Activated naive CD4-positive, alpha-beta T cell treated with anti-CD3 and anti-CD28 coated beads, Interleukin-2, amount 50 U/mL, for 72 hours (primary cell): ENCODE measurements around the gene IL4R. TPM values are rescaled to one million over a fixed set of nuclear protein-coding genes. Genes with fewer than 3 reads are reported as not detected.
"Not testable (repeated sequence)": the region's sequence is repeated elsewhere in the genome, so short reads cannot be mapped to it uniquely, and the experiment has no call there.

Source experiments
- ATAC-seq, 2 donors: fragments of 150-1000 bp; cut with Tn5 transposase; 2 replicates each; pipeline ENCODE4 v1.10.0; 2021; ENCODE audit warnings: mild to moderate bottlenecking in 2 of 2, moderate library complexity in 2 of 2
- DNase-seq, 2 donors: peaks; one replicate each; pipeline ENCODE4 v3.0.0; 2021 to 2022; ENCODE audit warnings: low spot score in 2 of 2
- H3K27ac Mint-ChIP-seq, 2 donors: one replicate each; pipeline ENCODE4 v1.8.0; 2022; ENCODE audit warnings: mild to moderate bottlenecking in 2 of 2, mixed read lengths in 2 of 2
- H3K36me3 Mint-ChIP-seq, 2 donors: one replicate each; pipeline ENCODE4 v1.8.0; 2022; ENCODE audit warnings: mixed read lengths in 2 of 2
- H3K9me3 Mint-ChIP-seq, 2 donors: one replicate each; pipeline ENCODE4 v1.8.0; 2022; ENCODE audit warnings: mixed read lengths in 2 of 2
- total RNA-seq, 2 donors: library from RNA; stranded (reverse); gene quantifications; one replicate each; pipeline ENCODE4 v1.2.3, GENCODE V29; 2022

IL4R gene
- total RNA-seq, 2 donors from 2014 or later, result 166 to 218 TPM

DNA sequence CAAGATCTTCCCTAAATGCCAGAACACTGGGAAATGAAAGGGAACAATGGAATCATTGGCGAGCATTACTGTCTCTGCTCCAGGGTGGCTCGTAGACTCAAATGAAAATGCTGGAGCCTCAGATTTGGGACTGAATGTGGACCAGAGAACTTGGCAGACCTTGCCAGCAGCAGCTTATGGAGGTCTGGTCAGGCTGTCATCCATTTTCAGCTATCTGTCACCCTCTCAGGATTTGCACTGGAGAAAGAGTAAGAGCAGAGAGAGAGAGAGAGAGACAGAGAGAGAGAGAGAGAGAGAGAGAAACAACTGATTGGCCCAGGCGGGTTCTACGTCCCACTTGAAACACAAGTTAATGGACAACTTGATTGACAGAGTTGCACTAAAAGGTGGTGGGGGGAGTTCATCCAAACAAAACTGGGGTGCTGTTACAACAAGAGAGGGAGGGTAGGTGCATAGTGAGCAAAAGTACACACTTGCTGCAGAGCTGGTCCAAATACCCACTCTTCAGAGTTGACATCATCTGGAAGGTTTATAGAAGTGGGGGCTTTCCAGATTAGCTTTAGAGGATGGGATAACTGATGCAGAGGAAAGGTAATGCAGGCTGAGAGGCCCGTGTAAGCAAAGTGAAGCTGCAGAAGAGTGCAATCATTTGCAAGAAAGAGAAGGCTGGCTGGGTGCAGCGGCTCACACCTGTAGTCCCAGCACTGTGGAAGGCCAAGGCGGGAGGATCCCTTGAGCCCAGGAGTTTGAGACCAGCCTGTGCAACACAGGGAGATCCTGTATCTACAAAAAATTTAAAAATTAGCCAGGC, 28.7 kb upstream of the IL4R start:
- DNase-seq (no peak), ATAC-seq (peak; percentile 0 to 27)
- peaks cover 8 to 11% of the 10 kb centered on the region in 2 donors for H3K9me3 Mint-ChIP-seq
- peak overlapping the region in 1 of 2 donors; percentile 56 for H3K27ac Mint-ChIP-seq
- peaks cover 28 to 53% of the 10 kb centered on the region in 2 donors for H3K36me3 Mint-ChIP-seq

DNA sequence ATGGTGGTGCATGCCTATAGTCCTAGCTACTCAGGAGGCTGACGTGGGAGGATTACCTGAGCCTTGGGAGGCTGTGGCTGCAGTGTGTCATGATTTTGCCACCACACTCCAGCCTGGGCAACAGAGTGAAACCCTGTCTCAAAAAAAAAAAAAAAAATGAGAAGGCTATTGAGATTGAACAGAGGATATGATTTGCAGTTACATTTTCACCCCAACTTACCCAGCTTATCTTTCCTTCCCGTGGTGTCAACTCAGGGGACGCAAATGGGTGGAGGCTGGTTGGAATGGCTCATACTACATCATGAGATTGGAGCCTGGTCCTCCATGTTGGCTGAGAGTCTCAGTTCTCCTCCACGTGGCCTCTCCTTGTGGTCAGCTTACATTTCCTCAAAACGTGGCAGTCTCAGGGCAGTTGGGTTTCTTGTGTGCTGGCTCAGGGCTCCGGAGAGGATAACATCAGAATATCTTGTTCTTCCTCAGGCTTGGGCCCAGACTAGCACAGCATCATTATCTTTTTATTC, 28.0 kb upstream of the IL4R start:
- H3K36me3 Mint-ChIP-seq, result peaks cover 28 to 53% of the 10 kb centered on the region in 2 donors
- peak overlapping the region in 1 of 2 donors; percentile 56 for H3K27ac Mint-ChIP-seq
- peaks cover 8 to 11% of the 10 kb centered on the region in 2 donors for H3K9me3 Mint-ChIP-seq
- DNase-seq, result no peak
- peak; percentile 8 to 67 for ATAC-seq

DNA sequence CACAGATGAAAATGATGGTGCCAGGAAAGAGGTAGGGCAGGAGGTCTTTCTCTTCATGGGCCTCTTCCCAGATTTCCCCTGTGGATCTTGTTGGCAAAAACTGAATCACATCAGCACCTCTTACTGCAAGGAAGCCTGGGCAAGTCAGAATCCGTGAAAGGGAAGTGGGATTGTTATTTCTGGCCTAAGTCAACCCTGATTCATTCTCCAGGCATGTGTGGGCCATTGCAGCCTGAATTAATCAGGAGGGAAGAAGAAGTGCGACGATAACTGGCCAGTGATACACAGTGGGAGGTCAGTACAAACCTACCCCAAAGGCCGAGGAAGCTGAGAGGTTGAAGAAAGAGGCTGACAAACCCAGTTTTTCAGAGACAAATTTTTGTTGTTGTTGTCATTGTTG, 27.3 kb upstream of the IL4R start:
- ATAC-seq, result no peak
- peaks cover 28 to 46% of the 10 kb centered on the region in 2 donors for H3K36me3 Mint-ChIP-seq
- peaks cover 8 to 11% of the 10 kb centered on the region in 2 donors for H3K9me3 Mint-ChIP-seq
- DNase-seq, result no peak
- H3K27ac Mint-ChIP-seq, result peak overlapping the region in 1 of 2 donors; percentile 56

DNA sequence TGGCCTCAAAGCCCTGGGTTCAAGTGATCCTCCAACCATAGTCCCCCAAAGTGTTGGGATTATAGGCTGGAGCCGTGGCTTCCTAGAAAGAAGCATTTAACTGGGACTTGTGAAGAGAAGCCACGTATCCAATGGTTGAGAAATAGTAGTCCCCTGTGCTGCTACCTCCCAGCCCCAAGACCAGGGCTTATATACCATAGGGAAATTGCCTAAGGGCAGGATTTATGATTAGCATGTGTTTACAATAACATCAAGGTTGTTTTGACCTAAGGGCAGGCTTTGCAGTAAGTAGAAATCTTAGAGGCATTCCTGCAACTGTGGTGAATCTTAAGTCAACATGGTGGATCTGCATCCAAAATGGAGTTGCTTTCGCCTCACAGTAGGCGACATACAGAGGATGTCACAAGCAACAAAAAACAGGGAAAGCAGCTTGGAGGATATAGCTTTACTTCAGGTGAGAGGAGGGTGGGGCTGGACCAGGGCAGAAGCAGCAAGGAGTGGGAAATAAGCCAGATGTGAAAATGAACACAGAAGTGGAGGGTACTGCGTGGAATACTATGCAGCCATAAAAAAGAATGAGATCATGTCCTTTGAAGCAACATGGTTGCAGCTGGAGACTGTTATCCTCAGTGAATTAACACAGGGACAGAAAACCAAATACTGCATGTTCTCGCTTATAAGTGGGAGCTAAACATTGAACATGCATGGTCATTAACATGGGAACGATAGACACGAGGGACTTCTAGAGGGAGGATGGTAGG, 26.5 kb upstream of the IL4R start:
- ATAC-seq (no peak), DNase-seq (no peak)
- Mint-ChIP-seq H3K27ac (no peak overlapping the region), H3K36me3 (peaks cover 28 to 43% of the 10 kb centered on the region in 2 donors), H3K9me3 (peaks cover 8 to 11% of the 10 kb centered on the region in 2 donors)

DNA sequence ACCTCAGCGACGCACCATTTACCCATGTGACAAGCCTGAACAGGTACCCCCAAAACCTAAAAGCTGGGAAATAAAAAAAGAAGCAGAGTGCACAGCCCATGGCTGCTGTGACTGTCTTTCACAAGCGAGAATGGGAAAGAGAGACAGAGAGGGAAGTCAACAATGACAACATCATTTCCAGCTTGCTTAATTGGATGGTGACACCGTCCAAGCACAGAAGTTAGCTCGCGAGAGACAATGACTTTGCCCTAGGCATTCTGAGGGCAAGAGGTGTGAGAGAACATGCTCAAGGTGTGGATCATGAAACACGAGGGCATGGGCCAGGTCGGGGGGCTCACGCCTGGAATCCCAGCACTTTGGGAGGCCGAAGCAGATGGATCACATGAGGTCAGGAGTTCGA, 25.9 kb upstream of the IL4R start:
- Mint-ChIP-seq H3K27ac (no peak overlapping the region), H3K9me3 (peaks cover 8 to 11% of the 10 kb centered on the region in 2 donors), H3K36me3 (peaks cover 28 to 43% of the 10 kb centered on the region in 2 donors)
- DNase-seq, result no peak
- ATAC-seq, result no peak

DNA sequence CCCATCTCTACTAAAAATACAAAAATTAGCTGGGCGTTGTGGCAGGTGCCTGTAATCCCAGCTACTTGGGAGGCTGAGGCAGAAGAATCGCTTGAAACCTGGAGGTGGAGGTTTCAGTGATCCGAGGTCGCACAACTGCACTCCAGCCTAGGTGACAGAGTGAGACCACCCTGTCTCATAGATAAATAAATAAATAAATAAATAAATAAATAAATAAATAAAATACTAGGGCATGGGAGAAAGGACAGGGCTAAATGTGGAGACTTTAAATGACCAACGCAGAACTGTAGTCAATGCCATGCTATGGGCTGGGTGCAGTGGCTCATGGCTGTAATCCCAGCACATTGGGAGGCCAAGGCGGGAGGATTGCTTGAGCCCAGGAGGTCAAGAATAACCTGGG, 25.5 kb upstream of the IL4R start:
- not testable (repeated sequence) for H3K27ac Mint-ChIP-seq, DNase-seq, ATAC-seq
- Mint-ChIP-seq H3K9me3 (peaks cover 8 to 11% of the 10 kb centered on the region in 2 donors), H3K36me3 (peaks cover 27 to 41% of the 10 kb centered on the region in 2 donors)

DNA sequence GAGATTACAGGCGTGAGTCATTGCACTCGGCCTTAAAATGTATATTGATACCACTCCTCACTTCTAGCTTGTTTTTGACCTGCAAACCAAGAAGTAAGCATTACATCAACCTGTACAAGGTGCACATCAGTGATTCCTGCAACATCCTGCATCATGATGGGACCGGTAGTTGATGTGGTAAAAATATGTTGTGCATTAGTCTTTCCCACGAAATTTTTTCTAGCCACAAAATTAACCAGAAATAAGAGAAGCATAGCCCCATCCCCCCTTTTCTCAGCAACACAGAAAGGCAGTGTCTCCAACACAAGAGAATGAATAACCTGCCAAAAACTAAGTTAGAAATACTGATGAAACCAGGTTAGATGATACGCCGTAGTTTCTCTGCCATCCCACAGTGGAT, 24.1 kb upstream of the IL4R start:
- Mint-ChIP-seq H3K9me3 (peaks cover 8 to 11% of the 10 kb centered on the region in 2 donors), H3K36me3 (peaks cover 18 to 28% of the 10 kb centered on the region in 2 donors), H3K27ac (no peak overlapping the region)
- DNase-seq (no peak), ATAC-seq (peak in 1 of 2 donors; percentile 44)

DNA sequence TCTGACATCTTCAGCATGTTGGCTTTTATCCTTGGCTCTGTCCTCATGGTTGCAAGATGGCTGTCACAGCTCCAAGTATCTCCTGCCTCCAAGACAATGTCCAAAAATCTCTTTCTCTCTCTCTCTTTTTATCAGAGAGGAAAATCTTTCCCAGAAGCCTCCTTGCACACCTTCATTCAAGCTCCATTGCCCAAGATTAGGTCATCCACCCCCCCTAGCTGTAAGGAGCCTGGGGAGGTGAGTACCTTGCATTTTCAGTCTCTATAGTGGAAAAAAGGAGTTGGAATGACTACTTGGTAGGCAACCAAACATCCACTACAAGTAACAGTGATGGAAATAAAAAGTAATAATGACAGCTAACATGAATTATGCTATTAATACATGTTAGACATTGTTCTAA, 23.2 kb upstream of the IL4R start:
- peaks cover 8 to 11% of the 10 kb centered on the region in 2 donors for H3K9me3 Mint-ChIP-seq
- H3K27ac Mint-ChIP-seq, result no peak overlapping the region
- peaks cover 18 to 19% of the 10 kb centered on the region in 2 donors for H3K36me3 Mint-ChIP-seq
- ATAC-seq (peak; percentile 23 to 28), DNase-seq (no peak)

DNA sequence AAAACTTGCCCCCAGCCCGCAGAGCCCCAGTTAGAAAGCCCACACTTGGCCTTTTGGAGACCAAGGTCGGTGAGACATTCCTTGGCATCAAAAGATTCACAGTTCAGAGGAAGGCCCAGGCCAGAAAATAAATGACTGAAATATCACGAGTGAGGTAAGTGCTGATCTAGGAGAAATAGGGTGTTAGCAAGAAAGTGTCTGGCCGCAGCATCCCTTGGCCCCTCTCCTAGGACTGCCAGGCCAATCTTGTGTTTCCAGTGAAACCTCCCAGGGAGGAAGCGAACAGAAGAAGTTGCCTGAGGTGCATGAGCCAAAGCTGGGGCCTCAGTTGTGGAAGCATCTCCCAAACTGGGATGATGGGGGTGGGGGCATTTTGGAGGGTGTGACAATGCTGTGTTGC, 22.7 kb upstream of the IL4R start:
- Mint-ChIP-seq H3K9me3 (peaks cover 8 to 11% of the 10 kb centered on the region in 2 donors), H3K27ac (no peak overlapping the region), H3K36me3 (peaks cover 14% of the 10 kb centered on the region in 2 donors)
- DNase-seq, result no peak
- ATAC-seq, result no peak

DNA sequence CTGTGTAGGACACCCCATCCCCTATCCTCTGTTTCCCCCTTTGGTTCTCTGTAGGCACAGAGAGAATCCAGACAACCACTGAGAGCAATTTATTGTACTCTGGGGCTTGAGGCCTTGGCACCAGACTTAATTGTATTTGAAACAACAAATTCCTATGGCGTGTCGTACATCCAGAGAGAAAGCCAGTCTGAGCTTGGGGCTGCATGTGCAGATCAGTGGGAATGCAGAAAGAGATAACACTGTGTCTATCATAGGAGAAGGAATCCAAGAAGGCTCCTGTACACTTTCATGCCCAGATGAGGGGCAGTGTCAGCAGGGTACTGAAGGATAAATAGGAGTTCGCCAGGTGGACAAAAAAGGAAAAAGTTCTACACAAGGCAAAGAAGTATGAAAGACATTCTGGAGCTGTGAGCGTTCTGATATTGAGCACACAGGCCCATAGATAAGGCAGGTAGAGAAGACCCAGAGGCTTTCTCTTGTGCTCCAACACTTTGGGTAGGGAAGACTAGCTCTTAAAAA, 22.0 kb upstream of the IL4R start:
- Mint-ChIP-seq H3K27ac (no peak overlapping the region), H3K36me3 (peaks cover 9 to 10% of the 10 kb centered on the region in 2 donors), H3K9me3 (peaks cover 8 to 11% of the 10 kb centered on the region in 2 donors)
- ATAC-seq, result no peak
- DNase-seq, result no peak

DNA sequence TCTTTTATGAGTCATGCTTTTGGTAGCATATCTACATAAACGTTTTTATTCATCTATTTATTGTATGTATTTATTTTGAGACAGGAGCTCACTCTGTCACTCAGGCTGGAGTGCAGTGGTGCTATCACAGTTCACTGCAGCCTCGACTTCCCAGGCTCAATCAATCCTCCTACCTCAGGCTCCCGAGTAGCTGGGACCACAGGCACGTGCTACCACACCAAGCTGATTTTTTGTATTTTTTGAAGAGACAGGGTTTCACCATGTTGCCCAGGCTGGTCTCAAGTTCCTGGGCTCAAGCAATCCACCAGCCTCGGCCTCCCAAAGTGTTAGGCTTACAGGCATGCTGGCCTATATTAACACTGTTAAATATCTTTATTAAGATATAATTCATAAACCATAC, 20.4 kb upstream of the IL4R start:
- peaks cover 1 to 4% of the 10 kb centered on the region in 2 donors for H3K9me3 Mint-ChIP-seq
- no peak overlapping the region for H3K27ac Mint-ChIP-seq
- no peaks in the 10 kb centered on the region for H3K36me3 Mint-ChIP-seq
- no peak for ATAC-seq
- DNase-seq, result no peak

DNA sequence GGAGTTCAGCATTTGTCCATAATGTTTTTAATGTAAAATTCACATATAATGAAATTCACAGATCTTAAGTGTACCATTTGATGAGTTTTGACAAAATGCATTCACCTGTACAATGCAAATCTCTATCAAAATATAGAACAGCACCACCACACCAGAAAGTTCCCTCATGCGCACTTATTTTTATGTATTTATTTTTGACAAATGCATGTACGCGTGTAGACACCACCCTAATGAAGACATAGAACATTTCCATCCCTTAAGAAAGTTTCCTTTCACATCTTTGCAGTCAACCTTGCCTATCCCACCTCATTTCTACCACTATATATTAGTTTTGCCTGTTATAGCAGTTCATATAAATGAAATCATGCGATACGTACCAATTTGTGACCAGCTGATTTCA, 15.6 kb upstream of the IL4R start:
- no peaks in the 10 kb centered on the region for H3K36me3 Mint-ChIP-seq
- no peak overlapping the region for H3K27ac Mint-ChIP-seq
- ATAC-seq (no peak), DNase-seq (no peak)
- peaks cover 0 to 14% of the 10 kb centered on the region in 2 donors for H3K9me3 Mint-ChIP-seq

DNA sequence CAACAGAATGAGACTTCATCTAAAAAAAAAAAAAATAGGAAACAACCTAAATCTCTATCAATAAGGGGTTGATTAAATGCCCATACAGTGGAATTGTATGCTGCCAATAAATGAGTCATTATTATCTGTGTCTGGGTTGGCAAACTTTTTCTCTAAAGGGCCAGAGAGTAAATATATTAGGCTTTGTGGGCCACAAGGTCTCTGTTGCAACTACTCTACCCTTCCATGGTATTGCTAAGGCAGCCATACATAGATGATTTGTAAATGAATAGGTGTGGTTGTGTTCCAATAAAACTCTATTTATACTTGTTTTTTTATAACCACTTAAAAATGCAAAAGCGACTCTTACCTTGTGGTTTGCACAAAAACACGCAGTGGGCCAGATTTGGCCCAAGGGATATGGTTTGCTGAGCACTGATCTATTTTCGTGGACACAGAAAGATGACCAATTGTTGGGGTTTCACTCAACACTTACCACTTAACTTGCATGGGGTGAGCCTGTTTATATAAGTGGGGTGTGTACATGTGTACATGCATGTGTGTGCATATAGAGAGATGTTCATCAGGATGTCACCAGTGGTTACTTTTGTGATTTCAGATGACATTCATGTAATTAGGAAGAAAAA, 12.4 kb upstream of the IL4R start:
- Mint-ChIP-seq H3K36me3 (peaks cover 6% of the 10 kb centered on the region in 2 donors), H3K27ac (no peak overlapping the region), H3K9me3 (peaks cover 8 to 22% of the 10 kb centered on the region in 2 donors)
- DNase-seq (no peak), ATAC-seq (no peak)

DNA sequence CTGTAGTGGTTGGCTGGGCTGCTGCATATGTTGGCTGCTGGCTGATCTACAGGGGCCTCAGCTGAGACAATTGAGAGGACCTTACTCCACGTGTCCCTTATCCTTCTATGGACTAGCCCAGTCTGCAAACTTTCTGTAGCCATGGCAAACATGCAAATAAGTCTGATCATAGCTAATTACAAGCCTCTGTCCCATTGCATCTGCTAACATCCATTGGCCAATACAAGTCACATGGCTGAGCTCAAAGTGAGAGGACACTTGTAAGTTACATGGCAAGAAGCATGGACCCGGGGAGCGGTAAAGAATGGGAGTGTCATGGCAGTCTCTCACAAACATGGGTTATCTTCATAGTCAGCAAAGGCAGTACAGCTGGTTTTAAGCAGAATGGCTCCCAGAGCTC, 11.6 kb upstream of the IL4R start:
- H3K36me3 Mint-ChIP-seq, result peaks cover 11% of the 10 kb centered on the region in 2 donors
- no peak overlapping the region for H3K27ac Mint-ChIP-seq
- H3K9me3 Mint-ChIP-seq, result peaks cover 12 to 26% of the 10 kb centered on the region in 2 donors
- no peak for ATAC-seq
- DNase-seq, result no peak

DNA sequence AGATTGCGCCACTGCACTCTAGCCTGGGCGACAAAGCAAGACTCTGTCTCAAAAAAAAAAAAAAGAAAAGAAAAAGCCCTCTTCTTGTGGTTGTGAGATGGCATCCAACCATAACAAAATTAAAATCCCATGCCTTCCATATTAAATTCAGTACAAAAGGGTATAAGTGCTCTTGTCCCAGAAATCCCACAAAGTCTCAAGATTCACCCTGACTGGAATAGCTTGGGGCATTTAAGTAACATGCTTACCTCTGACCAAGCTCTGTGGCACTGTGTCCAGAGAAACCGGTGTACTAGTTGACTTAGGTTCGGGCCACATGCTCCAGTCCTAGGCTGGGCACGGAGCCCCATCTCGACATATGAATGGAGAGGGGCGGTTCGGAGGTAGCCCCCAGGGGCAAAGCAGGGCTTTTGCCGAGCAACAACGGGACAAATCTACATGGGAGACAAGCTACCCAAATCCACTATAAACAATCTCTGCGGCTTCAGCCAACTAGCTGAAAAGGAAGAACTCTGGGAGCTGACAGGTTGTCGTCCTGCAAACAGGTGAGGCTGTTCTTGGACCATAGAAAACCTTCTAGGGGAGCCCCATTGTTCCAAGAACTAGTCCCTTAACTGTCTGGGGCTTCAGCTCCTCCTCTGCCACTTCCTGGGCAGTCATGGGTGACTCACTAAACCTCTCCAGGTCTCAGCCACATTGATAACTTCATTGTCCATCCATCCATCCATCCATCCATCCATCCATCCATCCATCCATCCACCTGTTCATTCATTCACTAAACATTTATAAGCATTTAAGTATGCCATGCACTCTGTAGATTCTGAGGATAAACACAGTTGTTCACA, 10.3 kb upstream of the IL4R start:
- ATAC-seq, result peak in 1 of 2 donors; percentile 40
- Mint-ChIP-seq H3K36me3 (peaks cover 11% of the 10 kb centered on the region in 2 donors), H3K27ac (no peak overlapping the region), H3K9me3 (peaks cover 12 to 24% of the 10 kb centered on the region in 2 donors)
- DNase-seq, result no peak

DNA sequence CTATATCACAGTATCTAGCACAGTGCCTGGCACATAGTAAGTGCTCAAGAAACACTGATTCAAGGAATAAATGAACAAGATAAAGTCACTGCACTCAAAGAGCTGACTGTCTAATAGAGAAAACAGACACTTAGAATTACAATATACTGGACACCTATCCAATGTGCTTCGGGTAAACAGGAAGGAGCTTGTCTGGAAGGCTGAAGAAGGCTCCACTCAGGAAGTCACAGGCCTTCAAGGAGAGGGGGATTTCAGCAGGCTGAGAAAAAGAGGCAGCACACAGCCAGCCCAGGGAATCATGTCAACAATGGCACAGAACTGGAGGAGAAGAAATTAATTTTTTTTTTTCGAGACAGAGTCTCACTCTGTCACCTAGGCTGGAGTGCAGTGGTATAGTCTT, 9.7 kb upstream of the IL4R start:
- H3K36me3 Mint-ChIP-seq, result peaks cover 11% of the 10 kb centered on the region in 2 donors

More for the DNA sequence above, 9.7 kb upstream of the IL4R start:
- ATAC-seq (no peak), DNase-seq (no peak)
- H3K9me3 Mint-ChIP-seq, result peaks cover 14 to 21% of the 10 kb centered on the region in 2 donors
- H3K27ac Mint-ChIP-seq, result no peak overlapping the region
